GM18520 (cell line): ENCODE data around the gene CPA2.
"Not testable (repeated sequence)": the region's sequence is repeated elsewhere in the genome, so short reads cannot be mapped to it uniquely, and the experiment has no call there.

Experiments used
- ATAC-seq: cut with Tn5 transposase; IDR thresholded peaks from one replicate; pipeline ENCODE4 v1.9.1; 2021; ENCODE audit not compliant: unreplicated experiment

CPA2 gene

DNA sequence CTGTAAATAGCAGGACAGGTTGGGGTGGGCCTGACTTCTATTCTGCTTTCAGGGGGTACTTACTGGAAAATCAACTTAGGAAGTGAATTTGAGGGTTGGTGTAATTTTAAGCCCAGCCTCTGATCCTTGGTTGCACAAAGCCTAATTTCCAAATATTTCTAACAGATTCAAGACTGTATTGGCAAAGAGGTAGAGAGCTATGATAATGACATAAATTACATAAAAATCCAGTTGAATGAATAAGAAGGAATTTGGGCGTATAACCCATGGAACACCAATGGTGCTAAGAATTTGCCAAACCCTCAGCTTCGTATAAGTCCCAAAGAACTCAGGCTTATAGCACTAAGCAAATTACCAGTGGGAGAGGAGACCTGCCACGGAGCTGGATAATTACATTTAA lies 38.2 kb downstream of the CPA2 start:
- no peak for ATAC-seq

GRCh38 chr7:130305433-130306042 lies 38.9 kb downstream of the CPA2 start:
- no peak for ATAC-seq

DNA sequence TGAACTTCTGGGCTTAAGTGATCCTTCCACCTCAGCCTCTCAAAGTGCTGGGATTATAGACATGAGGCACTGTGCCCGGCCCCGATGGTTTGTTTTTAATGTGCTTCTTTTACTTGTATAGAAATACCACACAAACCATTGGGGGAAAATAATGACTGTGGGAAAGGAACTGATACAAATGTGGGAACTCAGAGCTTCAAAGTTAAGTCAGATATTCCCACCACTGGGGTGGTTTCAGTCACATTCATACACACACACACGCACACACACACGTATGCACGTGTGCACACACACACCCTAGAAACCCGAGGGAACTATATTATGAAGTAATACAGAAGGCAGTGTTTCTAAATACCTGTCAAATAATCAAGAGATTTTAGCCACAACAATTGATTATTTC lies 43.3 kb downstream of the CPA2 start:
- no peak for ATAC-seq

DNA sequence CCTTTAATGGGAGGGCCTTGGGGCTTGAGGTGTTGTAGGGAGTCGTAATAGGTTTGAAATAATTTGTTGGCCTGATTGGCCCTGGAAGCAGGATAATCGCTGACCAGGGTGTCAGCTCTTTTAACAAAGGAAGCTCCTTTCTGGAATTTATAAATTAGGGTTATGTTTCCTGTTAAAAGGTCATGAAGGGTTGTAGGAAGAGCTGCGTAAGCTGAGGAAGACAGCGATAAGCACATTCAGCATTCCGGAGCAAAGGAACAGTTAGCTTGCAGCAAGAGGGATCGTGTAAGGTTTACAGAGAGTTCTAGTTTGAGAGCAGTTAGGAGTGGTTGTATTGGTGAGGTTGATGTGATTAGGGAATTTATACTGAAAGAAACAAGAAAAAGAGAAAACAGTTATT lies 47.6 kb downstream of the CPA2 start:
- ATAC-seq: no peak

- no peak for ATAC-seq
Observed at GRCh38 chr7:130319541-130319940, 52.9 kb downstream of the CPA2 start.

GRCh38 chr7:130321542-130322229 lies 55.0 kb downstream of the CPA2 start:
- ATAC-seq: not testable (repeated sequence)

- no peak for ATAC-seq
Observed at GRCh38 chr7:130322615-130323014, 56.0 kb downstream of the CPA2 start.

DNA sequence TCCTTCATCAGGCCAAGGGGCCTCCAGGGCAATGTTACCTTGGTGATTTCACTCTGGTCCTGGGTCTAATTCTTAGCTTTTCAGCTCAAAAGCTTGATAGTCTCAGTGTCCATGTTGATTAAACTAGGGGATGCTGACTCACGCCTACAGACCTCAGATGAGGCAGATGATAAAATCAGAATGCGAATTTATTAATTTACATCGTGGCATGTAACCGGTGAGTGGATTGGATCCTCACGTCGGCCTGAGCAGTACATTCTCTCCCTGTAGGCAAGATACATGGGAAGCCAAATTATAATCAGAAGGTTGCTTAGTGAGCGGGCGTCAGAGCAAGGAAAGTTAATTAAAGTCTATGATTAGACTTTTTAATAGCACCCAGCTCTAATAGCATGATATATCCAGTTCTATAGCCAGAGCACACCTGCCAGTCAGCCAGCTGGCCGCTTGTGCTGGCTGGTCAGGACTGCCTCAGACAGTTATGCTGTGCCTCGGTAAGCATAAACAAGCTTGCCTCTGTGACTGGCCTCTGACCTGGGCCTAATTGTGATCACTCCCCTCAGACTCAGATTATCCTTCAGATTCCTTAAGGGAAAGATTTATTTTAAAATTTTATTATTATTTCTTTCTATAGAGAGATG lies 57.8 kb downstream of the CPA2 start:
- no peak for ATAC-seq

- ATAC-seq: no peak
Observed at GRCh38 chr7:130329681-130330080, 63.0 kb downstream of the CPA2 start.

DNA sequence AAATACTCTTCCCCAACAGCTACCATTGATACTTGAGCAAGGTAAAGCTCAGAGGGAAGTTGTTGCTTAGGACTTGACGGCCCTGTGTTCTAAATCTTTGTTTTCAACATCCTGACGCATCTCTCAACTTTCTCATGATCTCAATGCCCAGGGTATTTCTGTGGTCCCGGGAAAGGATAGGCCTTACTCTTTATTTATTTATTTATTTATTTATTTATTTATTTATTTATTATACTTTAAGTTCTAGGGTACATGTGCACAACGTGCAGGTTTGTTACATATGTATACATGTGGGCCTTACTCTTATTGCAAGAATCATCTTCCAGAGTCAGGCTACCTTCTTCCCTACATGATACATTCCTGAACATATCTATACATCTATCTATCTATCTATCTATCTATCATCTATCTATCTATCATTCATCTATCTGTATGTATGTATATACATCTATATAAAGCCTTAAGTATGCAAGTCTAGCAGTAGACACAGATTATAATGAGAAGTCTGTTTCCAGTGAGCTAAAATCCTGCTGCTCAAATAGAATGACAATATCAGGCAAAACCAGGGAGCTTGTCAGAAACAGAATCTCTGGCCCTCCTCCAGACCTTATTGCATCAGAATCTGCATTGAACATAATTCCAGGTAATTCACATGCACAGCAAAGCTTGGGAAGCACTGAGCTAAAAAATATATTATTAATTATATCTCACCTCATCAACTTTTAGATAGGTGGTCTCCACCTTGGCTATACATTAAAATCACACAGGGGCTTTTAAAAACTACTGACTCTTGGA lies 65.8 kb downstream of the CPA2 start:
- ATAC-seq: no peak

- ATAC-seq: no peak
Observed at GRCh38 chr7:130333832-130334231, 67.2 kb downstream of the CPA2 start.

GRCh38 chr7:130334274-130334673 lies 67.6 kb downstream of the CPA2 start:
- ATAC-seq: no peak

DNA sequence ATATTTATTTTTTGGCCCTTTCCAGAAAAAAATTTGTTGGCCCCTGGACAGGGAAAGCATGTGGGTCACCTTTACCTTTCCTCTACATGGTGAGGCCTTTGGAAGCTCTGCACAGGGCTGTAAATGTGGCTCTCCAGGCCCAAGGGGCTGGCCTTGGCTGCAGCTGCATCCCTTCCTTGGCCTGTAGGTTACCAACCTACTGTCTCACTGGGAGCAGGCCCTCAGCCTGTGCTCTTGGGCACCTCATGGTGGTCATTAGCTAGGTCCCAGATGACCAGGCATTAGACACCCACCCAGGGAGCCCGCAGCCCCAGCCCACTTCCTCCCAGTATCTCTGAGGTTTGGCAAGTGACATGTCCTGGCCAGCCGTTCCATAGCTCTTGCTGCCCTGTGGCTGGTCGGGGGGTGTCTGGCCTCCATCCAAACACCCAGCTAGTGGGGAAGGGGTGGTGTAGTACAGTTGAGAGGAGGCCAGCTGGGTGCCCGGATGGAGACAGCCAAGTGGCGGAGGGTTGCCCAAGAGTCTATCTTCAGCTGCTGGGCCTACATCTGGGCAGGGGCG lies 70.8 kb downstream of the CPA2 start:
- ATAC-seq: no peak

DNA sequence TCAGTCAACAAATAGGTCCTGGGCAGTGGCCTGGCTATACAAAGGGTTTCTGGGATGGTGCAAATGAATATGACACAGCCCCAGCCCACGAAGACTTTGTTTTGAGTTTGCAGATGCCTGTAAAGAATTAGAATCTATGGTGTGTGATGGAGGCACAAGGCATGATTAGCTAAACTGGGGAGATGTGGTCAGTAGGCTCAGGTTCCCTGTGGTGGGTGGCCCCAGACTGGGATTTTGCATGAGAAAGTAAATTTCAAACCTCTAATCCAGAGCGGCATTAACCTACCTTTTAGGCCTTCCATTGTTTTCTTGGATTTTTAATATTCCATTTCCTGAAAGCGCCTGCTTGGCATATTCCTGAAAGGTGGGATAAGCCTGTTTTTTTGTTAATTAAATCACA lies 71.6 kb downstream of the CPA2 start:
- no peak for ATAC-seq
